Calu3 (cell line): Measurements from ENCODE around the gene LFNG. TPM values are rescaled to one million over a fixed set of nuclear protein-coding genes. Genes with fewer than 3 reads are reported as not detected.

Experiments
- BruUV-seq: library from RNA; stranded (reverse); fragments of 400-500 nt; replicated peaks from 2 replicates; lab custom pipeline; 2021; lab: Mats Ljungman, UMichigan
- CTCF ChIA-PET: fragments of 300-600 bp; sonication (Branson Sonifier 250); formaldehyde crosslinking; loops from one replicate; lab custom pipeline; 2022; ENCODE audit warnings: antibody characterized with exemption; lab: Charles Lee
- DNase-seq: peaks from one replicate; pipeline ENCODE4 v3.0.0; 2022
- H3K27ac Mint-ChIP-seq: one replicate; pipeline ENCODE4 v1.8.0; 2022; ENCODE audit warnings: mixed read lengths; ENCODE audit not compliant: unreplicated experiment
- H3K27me3 Mint-ChIP-seq: one replicate; pipeline ENCODE4 v1.8.0; 2022; ENCODE audit warnings: mixed read lengths; ENCODE audit not compliant: unreplicated experiment
- H3K36me3 Mint-ChIP-seq: one replicate; pipeline ENCODE4 v1.8.0; 2022; ENCODE audit warnings: mild to moderate bottlenecking, moderate library complexity, mixed read lengths; ENCODE audit not compliant: insufficient read depth, unreplicated experiment
- H3K4me1 Mint-ChIP-seq: one replicate; pipeline ENCODE4 v1.8.0; 2022; ENCODE audit warnings: mild to moderate bottlenecking, low read depth, mixed read lengths; ENCODE audit not compliant: unreplicated experiment
- H3K4me3 Mint-ChIP-seq: one replicate; pipeline ENCODE4 v1.8.0; 2022; ENCODE audit warnings: mild to moderate bottlenecking, low read depth, moderate library complexity, mixed read lengths; ENCODE audit not compliant: unreplicated experiment
- H3K9me3 Mint-ChIP-seq: one replicate; pipeline ENCODE4 v1.8.0; 2022; ENCODE audit warnings: low read depth, mixed read lengths; ENCODE audit not compliant: unreplicated experiment
- CTCF ChIP-seq: fragments of 200-600 bp; IDR thresholded peaks from one replicate; pipeline ENCODE4 v1.8.0; 2022; ENCODE audit warnings: antibody characterized with exemption; ENCODE audit not compliant: unreplicated experiment
- intact Hi-C: fragments of 100-400 bp; cut with micrococcal nuclease; formaldehyde crosslinking; loops from one replicate; pipeline ENCODE4 v1.10.0; 2022; ENCODE audit not compliant: unreplicated experiment
- total RNA-seq: library from RNA; stranded (reverse); gene quantifications from 2 replicates; pipeline ENCODE4 v1.2.3, GENCODE V29; 2022

The LFNG gene
- total RNA-seq, 1 experiment from 2014 or later, result 59.1 TPM

GRCh38 chr7:2483494-2483893 is 36.1 kb upstream of the LFNG start:
- Mint-ChIP-seq H3K27ac (no peak overlapping the region), H3K4me1 (no peaks in the 10 kb centered on the region), H3K27me3 (peaks cover 52% of the 10 kb centered on the region), H3K4me3 (no peak overlapping the region), H3K9me3 (no peaks in the 10 kb centered on the region), H3K36me3 (no peaks in the 10 kb centered on the region)
- DNase-seq, result no peak
- no TSS peak for BruUV-seq
- no peak for TF ChIP-seq CTCF
- CTCF ChIA-PET, result interaction anchor here (0.6 to 1.5 kb wide), 3 partner anchors 13 to 145 kb away, joined by 3 to 4 read pairs (median 3); no protein-coding TSS in a partner anchor
- intact Hi-C loops, result no loop called here

- Mint-ChIP-seq H3K27me3 (peaks cover 45% of the 10 kb centered on the region), H3K27ac (no peak overlapping the region), H3K4me1 (no peaks in the 10 kb centered on the region), H3K4me3 (no peak overlapping the region), H3K36me3 (no peaks in the 10 kb centered on the region), H3K9me3 (no peaks in the 10 kb centered on the region)
- no TSS peak for BruUV-seq
- DNase-seq, result no peak
- CTCF ChIA-PET, result no interaction called here
- TF ChIP-seq CTCF, result no peak
- intact Hi-C loops, result no loop called here
These were observed 34.7 kb upstream of the LFNG start for GRCh38 chr7:2484868-2485267.

- no TSS peak for BruUV-seq
These were observed 31.8 kb upstream of the LFNG start for GRCh38 chr7:2487586-2488271.

DNA sequence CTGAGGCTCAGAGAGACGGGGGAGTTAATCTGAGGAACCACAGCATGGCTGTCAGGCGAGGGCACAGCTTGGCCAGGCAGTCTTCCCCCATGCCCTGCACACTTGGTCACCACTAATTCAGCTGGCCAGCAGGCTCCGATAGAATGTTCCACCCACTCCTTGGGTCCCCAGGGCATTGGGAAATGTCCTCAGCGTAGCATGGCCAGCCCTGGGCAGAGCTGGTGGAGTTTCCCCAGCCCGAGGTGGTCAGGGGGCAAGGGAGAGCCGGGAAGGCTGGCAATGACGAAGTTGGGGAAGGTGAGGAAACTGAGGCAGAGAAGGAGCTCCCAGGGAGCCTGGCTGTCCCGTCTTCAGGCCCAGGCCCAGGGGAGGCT is 31.3 kb upstream of the LFNG start:
- H3K27me3 Mint-ChIP-seq, result peaks cover 51% of the 10 kb centered on the region
- no peak for DNase-seq
- intact Hi-C loops, result no loop called here
- no peaks in the 10 kb centered on the region for H3K4me1 Mint-ChIP-seq
- no peak overlapping the region for H3K27ac Mint-ChIP-seq
- H3K36me3 Mint-ChIP-seq, result peaks cover 5% of the 10 kb centered on the region
- BruUV-seq, result no TSS peak
- TF ChIP-seq CTCF, result no peak
- CTCF ChIA-PET, result interaction anchor here (0.6 kb wide), 1 partner anchor 19 kb away, joined by 6 read pairs; no protein-coding TSS in a partner anchor
- H3K9me3 Mint-ChIP-seq, result peaks cover 6% of the 10 kb centered on the region
- no peak overlapping the region for H3K4me3 Mint-ChIP-seq

More at GRCh38 chr7:2487586-2488271, 31.8 kb upstream of the LFNG start:
- DNase-seq, result no peak
- intact Hi-C loops, result no loop called here
- CTCF ChIA-PET, result no interaction called here
- Mint-ChIP-seq H3K4me1 (no peaks in the 10 kb centered on the region), H3K36me3 (peaks cover 5% of the 10 kb centered on the region), H3K9me3 (peaks cover 6% of the 10 kb centered on the region), H3K27ac (no peak overlapping the region), H3K4me3 (no peak overlapping the region), H3K27me3 (peaks cover 45% of the 10 kb centered on the region)
- TF ChIP-seq CTCF, result no peak
